ENCODE measurements around the gene AARS2. TPM values are rescaled to one million over a fixed set of nuclear protein-coding genes. Genes with fewer than 3 reads are reported as not detected.
A peak's percentile ranks its signal among the peaks of the same experiment; 100 is the strongest.

The AARS2 gene
- total and polyA plus RNA-seq, 8 donors, result 2.9 to 19.3 (median 6.4) TPM

GRCh38 chr6:44264154-44265006, 48.8 kb downstream of the AARS2 start:
- peaks cover 0 to 16% (median 11%) of the 10 kb centered on the region in 3 donors for H3K27me3 ChIP-seq
- peaks cover 10 to 27% (median 16%) of the 10 kb centered on the region in 4 donors for H3K36me3 ChIP-seq
- DNase-seq, result peak; percentile 56 to 59
- peak overlapping the region; percentile 73 to 90 (median 87) for H3K27ac ChIP-seq
- 2 to 9% (median 5%) methylated on average over 13 of the region's 13 CpGs for WGBS, 5 donors
- peak overlapping the region; percentile 63 to 87 (median 76) for H3K4me3 ChIP-seq
- intact Hi-C loops (cut with DNase I; ENCODE audit: low total_unique reads), result no loop called here
- no peaks in the 10 kb centered on the region for H3K9me3 ChIP-seq
- TF ChIP-seq POLR2A (IDR thresholded peaks at IDR 0.05) (no peak), POLR2AphosphoS5 (IDR thresholded peaks at IDR 0.05) (no peak), EP300 (IDR thresholded peaks at IDR 0.05) (no peak), CTCF (IDR thresholded peaks at IDR 0.05) (no peak)
- H3K4me1 ChIP-seq, result peaks cover 35 to 40% (median 36%) of the 10 kb centered on the region in 4 donors

GRCh38 chr6:44263354-44264100, 49.6 kb downstream of the AARS2 start:
- Histone ChIP-seq H3K4me3 (peak overlapping the region; percentile 63 to 87 (median 76)), H3K27me3 (peaks cover 0 to 7% (median 5%) of the 10 kb centered on the region in 3 donors), H3K27ac (peak overlapping the region in 4 of 5 donors; percentile 80 to 90 (median 88)), H3K9me3 (no peaks in the 10 kb centered on the region), H3K36me3 (peaks cover 13 to 36% (median 24%) of the 10 kb centered on the region in 4 donors), H3K4me1 (peaks cover 35 to 40% (median 36%) of the 10 kb centered on the region in 4 donors)
- 21 to 37% (median 25%) methylated on average over 9 of the region's 9 CpGs for WGBS, 5 donors
- peak in 1 of 2 donors; percentile 77 for DNase-seq
- TF ChIP-seq POLR2A (IDR thresholded peaks at IDR 0.05), result no peak
- no peak for TF ChIP-seq EP300 (IDR thresholded peaks at IDR 0.05)
- no peak for TF ChIP-seq POLR2AphosphoS5 (IDR thresholded peaks at IDR 0.05)
- TF ChIP-seq CTCF (IDR thresholded peaks at IDR 0.05), result no peak
- intact Hi-C loops (cut with DNase I; ENCODE audit: low total_unique reads), result no loop called here

- Histone ChIP-seq H3K36me3 (peaks cover 17 to 39% (median 26%) of the 10 kb centered on the region in 4 donors), H3K9me3 (no peaks in the 10 kb centered on the region), H3K27me3 (no peaks in the 10 kb centered on the region), H3K4me3 (peak overlapping the region; percentile 63 to 87 (median 76)), H3K27ac (peak overlapping the region in 4 of 5 donors; percentile 80 to 90 (median 88)), H3K4me1 (peaks cover 40 to 46% (median 41%) of the 10 kb centered on the region in 4 donors)
- DNase-seq, result no peak
- WGBS, 5 donors, result 53 to 66% (median 54%) methylated on average over 6 to 7 of the region's 7 CpGs
- intact Hi-C loops (cut with DNase I; ENCODE audit: low total_unique reads), result no loop called here
- TF ChIP-seq POLR2A (IDR thresholded peaks at IDR 0.05), result no peak
Observed at GRCh38 chr6:44262467-44263353, 50.4 kb downstream of the AARS2 start.

GRCh38 chr6:44261581-44261980, 51.6 kb downstream of the AARS2 start:
- 93 to 98% (median 97%) methylated on average over 8 of the region's 8 CpGs; no CpG with 5 or more reads in 1 of the 5 donors for WGBS, 5 donors
- H3K4me3 ChIP-seq, result no peak overlapping the region
- peaks cover 17 to 39% (median 26%) of the 10 kb centered on the region in 4 donors for H3K36me3 ChIP-seq
- peaks cover 43 to 52% (median 48%) of the 10 kb centered on the region in 4 donors for H3K4me1 ChIP-seq
- DNase-seq, result no peak
- no peak overlapping the region for H3K27ac ChIP-seq
- H3K9me3 ChIP-seq, result no peaks in the 10 kb centered on the region
- intact Hi-C loops (cut with DNase I; ENCODE audit: low total_unique reads), result no loop called here
- TF ChIP-seq EP300 (IDR thresholded peaks at IDR 0.05) (no peak), CTCF (IDR thresholded peaks at IDR 0.05) (no peak), POLR2A (IDR thresholded peaks at IDR 0.05) (no peak), POLR2AphosphoS5 (IDR thresholded peaks at IDR 0.05) (no peak)
- H3K27me3 ChIP-seq, result no peaks in the 10 kb centered on the region
